ENCODE data around the gene MYL11.

DNA sequence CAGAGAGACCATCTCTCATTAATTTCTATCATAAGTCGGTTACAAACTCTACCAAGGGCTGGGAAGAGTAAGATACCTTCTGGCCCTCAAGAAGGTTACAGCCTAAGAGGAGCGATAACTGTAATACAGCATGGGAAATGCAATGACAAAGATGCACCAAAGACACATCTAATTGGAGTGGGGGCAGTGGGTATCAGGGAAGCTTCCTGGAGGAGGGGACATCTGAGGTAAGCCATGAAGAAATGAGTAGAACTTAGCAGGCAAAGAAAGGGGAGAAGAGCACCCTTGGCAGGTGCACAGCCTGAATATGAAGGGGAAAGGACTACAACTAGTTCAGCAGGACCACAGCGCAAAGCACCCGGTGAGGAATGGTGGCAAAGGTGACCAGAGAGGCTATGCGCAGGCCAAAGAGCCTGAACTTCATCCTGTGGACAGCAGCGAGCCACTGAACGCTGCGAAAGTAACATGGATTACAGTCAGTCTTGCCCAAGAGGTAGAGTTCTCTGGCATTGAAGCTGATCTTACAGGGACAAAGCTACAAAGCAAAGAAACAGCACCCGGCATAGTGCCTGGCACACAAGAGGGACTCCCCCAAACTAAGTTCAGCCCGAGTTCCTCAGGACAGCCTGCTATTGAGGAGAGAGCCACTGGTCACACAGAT is 7.1 kb upstream of the MYL11 start:
- TF ChIP-seq EZH2 (IDR thresholded peaks at IDR 0.05; ENCODE audit: low read depth), result no peak
- TF ChIP-seq, protein P1, sequence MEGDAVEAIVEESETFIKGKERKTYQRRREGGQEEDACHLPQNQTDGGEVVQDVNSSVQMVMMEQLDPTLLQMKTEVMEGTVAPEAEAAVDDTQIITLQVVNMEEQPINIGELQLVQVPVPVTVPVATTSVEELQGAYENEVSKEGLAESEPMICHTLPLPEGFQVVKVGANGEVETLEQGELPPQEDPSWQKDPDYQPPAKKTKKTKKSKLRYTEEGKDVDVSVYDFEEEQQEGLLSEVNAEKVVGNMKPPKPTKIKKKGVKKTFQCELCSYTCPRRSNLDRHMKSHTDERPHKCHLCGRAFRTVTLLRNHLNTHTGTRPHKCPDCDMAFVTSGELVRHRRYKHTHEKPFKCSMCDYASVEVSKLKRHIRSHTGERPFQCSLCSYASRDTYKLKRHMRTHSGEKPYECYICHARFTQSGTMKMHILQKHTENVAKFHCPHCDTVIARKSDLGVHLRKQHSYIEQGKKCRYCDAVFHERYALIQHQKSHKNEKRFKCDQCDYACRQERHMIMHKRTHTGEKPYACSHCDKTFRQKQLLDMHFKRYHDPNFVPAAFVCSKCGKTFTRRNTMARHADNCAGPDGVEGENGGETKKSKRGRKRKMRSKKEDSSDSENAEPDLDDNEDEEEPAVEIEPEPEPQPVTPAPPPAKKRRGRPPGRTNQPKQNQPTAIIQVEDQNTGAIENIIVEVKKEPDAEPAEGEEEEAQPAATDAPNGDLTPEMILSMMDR (conservative IDR thresholded peaks at IDR 0.05), result no peak
